Stromal cell of bone marrow (primary cell): ENCODE measurements around the gene C1GALT1.

Experiments used
- DNase-seq: peaks from one replicate; pipeline ENCODE4 v3.0.0-alpha.2; 2012; ENCODE audit warnings: low read depth

C1GALT1 gene

DNA sequence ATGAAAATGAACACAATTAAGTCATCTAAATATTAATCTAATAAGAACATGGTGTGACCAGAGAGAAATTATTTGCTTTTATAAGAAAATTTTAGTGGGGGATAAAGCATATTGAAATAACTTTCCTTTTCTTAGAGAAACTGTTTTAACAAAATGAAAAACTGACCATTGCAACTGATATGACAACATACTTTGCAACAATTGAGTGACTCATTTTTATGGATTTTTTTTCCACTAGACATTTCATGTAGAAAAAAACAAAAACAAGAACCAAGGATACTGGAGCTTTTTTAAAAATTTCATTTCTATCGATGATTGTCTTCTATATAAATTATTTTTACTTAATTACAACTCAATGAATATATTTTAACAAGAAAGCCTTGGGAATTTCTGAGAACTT is 90.0 kb downstream of the C1GALT1 start:
- peak; percentile 26 for DNase-seq

DNA sequence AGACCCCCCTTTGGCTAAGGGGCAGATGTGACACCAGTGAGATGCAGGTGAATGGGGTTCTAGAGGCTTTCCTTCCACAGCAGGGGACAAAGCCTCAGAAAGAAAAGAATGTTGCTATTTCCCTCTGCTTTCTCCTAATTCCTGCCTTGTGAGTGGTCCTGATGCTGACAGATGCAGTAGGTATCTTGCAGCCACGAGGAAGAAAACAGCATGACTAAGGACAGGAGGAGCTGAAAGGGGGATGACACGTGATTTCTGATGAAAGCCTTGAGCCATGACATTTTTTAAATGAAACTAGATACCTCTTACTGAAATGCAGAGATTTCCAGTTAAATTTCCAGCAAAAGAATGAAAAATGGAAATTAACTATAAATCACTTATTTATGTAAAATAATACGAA is 92.4 kb downstream of the C1GALT1 start:
- peak; percentile 43 for DNase-seq

DNA sequence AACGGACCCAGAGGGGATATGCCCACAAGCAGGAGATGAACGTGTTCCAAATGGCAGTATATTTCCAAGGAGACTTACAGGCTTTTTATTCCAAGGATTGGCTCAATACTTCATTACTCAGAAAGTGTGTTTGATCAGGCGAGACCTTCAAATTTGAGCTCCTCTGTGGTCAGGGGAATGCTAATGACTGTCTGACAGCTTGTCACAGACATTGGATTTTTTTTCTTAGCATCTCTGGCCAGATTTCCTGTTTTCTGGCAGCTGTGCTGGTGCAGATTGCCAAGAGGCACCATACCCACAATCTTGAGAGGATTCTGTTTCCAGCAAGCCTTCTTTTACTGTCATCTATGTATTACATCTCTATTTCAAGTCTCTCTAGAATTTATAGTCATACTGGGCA is 93.8 kb downstream of the C1GALT1 start:
- no peak for DNase-seq

DNA sequence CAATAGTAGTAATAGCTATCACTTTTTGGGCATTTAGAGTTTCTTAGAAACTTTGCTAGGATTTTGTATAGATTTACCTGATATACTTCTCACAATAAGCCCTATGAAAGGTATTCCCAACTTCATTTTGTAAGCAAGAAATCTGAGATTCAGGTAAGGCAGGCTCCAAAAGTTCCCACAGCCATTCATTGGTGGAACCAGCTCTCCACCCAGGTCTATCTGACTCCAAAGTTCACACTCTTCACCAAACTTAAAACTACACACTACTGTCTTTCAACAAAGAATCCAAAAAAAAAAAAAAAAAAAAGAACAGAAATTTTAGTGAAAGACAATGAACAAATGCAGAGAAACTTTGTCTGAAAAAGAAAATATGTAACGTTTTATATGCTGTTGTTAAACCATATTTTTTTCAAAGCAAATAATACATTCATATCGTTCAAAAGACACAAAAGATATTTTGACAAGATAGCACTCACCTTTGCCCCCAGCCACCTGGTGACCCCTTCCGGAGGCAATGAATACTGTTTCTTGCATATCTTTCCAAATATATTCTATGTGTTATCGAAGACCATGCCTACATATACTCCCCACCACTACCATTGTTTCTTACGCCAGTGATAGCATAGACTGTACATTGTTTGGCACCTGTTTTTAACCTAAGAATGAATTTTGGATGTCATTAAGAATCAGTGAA is 108.2 kb downstream of the C1GALT1 start:
- no peak for DNase-seq

DNA sequence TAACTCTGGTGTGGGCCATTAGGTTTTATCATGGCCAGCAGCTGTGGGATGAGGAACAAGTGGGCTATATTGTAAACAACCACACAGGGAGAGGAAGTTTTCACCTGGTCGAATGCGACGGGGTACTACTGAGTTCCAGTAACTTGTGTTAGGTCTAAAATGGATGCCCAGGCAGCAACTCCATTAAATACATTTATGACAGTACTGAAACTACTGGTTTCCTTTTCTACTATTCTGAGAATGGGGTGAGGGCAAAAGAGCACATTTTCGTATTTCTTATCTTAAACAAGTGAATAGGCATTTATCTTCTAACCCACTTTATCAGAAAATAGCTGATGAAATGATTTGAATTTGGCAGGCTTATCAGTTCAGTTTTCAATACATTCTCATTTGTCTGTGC is 109.7 kb downstream of the C1GALT1 start:
- DNase-seq = no peak

DNA sequence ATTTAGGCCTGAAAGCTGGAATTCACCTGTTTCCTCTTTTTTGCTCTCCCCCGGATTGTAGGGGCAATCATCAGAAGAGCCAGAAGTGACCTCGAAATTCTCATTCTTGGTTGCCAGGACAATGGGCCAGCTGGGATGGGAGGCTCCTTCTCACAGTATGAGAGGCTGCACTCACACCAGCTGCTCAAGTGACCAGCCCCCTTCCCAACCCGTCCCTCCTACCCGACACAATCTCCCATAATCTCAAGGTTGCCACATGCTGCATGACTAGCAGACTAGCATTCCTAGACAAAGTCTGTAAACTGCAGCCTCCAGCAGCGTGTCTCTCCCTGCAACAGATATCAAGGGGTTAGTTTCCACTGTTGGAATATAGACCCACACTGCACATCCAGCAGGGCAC is 110.3 kb downstream of the C1GALT1 start:
- DNase-seq = no peak

DNA sequence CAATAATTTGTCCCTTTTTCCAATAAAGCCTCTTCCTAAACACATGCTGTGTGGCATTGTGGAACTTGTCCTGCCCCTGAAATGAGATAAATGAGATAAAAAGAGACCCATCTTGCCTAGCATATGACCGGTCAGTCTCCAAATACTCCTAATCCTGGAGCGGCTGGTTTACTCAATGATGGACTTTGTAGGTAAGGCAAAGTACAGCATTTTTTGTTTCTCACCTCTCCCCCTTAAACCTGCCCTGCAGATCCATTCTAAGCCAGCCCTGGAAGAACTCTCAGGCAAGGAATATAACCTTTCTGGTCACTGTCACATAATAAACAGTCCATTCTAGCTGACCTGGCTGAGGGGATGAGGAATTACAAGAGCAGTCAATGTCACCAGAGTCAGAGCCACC is 110.7 kb downstream of the C1GALT1 start:
- DNase-seq = no peak

DNA sequence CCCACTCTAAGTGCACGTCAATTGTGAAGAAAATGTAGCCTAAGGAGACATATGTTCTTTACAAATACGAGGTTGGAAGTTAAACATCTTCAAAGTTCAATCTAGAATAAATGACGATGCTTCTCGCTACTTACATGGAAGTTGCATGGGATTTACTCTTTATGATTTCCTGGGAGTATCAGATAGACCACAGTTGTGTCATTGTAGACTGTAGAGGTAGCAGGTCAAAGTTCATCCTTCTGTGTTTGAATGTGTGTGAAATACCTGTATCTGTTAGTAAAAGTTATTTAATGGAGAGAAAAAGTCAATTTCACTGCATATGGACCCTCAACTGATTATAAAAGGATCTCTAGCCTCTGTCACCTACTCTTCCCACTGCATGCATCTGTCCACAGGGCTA is 112.6 kb downstream of the C1GALT1 start:
- DNase-seq = no peak
